Measurements from ENCODE around the gene PDIA5. TPM values are rescaled to one million over a fixed set of nuclear protein-coding genes. Genes with fewer than 3 reads are reported as not detected.
A peak's percentile ranks its signal among the peaks of the same experiment; 100 is the strongest.

PDIA5 gene
- total RNA-seq, 2 donors from 2014 or later, result 36.5 to 40.1 TPM

- no peak for TF ChIP-seq CTCF (IDR thresholded peaks at IDR 0.05)
- DNase-seq, result no peak
- H3K27ac ChIP-seq, result no peak overlapping the region
- H3K27me3 ChIP-seq, result no peaks in the 10 kb centered on the region
- no peak overlapping the region for H3K9ac ChIP-seq (ENCODE audit: low read depth in 2 of 2, low read length in 2 of 2)
- no peaks in the 10 kb centered on the region for H3K4me1 ChIP-seq
- no peaks in the 10 kb centered on the region for H3K36me3 ChIP-seq
- no peak overlapping the region for H3K4me3 ChIP-seq
- H3K9me3 ChIP-seq, result no peaks in the 10 kb centered on the region
- intact Hi-C loops (cut with DNase I), result no loop called here
Measured at GRCh38 chr3:123094516-123095313, 27.9 kb downstream of the PDIA5 start.

GRCh38 chr3:123096126-123096525 lies 29.3 kb downstream of the PDIA5 start:
- Histone ChIP-seq H3K4me1 (no peaks in the 10 kb centered on the region), H3K27ac (no peak overlapping the region), H3K27me3 (no peaks in the 10 kb centered on the region), H3K9me3 (no peaks in the 10 kb centered on the region), H3K9ac (ENCODE audit: low read depth in 2 of 2, low read length in 2 of 2) (no peak overlapping the region), H3K36me3 (no peaks in the 10 kb centered on the region), H3K4me3 (no peak overlapping the region)
- TF ChIP-seq CTCF (IDR thresholded peaks at IDR 0.05), result no peak
- DNase-seq, result no peak
- intact Hi-C loops (cut with DNase I), result no loop called here

GRCh38 chr3:123096731-123097130 lies 29.9 kb downstream of the PDIA5 start:
- Histone ChIP-seq H3K27ac (no peak overlapping the region), H3K4me3 (no peak overlapping the region)
- TF ChIP-seq CTCF (IDR thresholded peaks at IDR 0.05), result no peak

GRCh38 chr3:123098426-123099330 lies 31.9 kb downstream of the PDIA5 start:
- no peak overlapping the region for H3K27ac ChIP-seq
- DNase-seq, result peak; percentile 43
- no peaks in the 10 kb centered on the region for H3K36me3 ChIP-seq

More at GRCh38 chr3:123096731-123097130, 29.9 kb downstream of the PDIA5 start:
- H3K36me3 ChIP-seq, result no peaks in the 10 kb centered on the region
- no peak for DNase-seq
- intact Hi-C loops (cut with DNase I), result no loop called here
- H3K4me1 ChIP-seq, result no peaks in the 10 kb centered on the region
- H3K9ac ChIP-seq (ENCODE audit: low read depth in 2 of 2, low read length in 2 of 2), result no peak overlapping the region
- no peaks in the 10 kb centered on the region for H3K9me3 ChIP-seq
- no peaks in the 10 kb centered on the region for H3K27me3 ChIP-seq

More at GRCh38 chr3:123098426-123099330, 31.9 kb downstream of the PDIA5 start:
- H3K9ac ChIP-seq (ENCODE audit: low read depth in 2 of 2, low read length in 2 of 2), result no peak overlapping the region
- no peak for TF ChIP-seq CTCF (IDR thresholded peaks at IDR 0.05)
- no peaks in the 10 kb centered on the region for H3K4me1 ChIP-seq
- no peak overlapping the region for H3K4me3 ChIP-seq
- no peaks in the 10 kb centered on the region for H3K9me3 ChIP-seq
- intact Hi-C loops (cut with DNase I), result no loop called here
- H3K27me3 ChIP-seq, result no peaks in the 10 kb centered on the region

Measured in colonic mucosa (tissue), 4 donors.